ENCODE data around the gene C2CD3. TPM values are rescaled to one million over a fixed set of nuclear protein-coding genes. Genes with fewer than 3 reads are reported as not detected.

C2CD3 gene
- total and polyA plus RNA-seq, 9 of the 15 experiments (the other 6 are each of a cell fraction or from before 2014, with no cell fraction given) = 4.4 to 20.2 (median 15.4) TPM

GRCh38 chr11:74010306-74011300 lies 160.2 kb downstream of the C2CD3 start (continued):
- TF ChIP-seq ELK1 (CRISPR knock-in tag; IDR thresholded peaks at IDR 0.05) (no peak), FOXA1 (IDR thresholded peaks at IDR 0.05; ENCODE audit: borderline replicate concordance) (no peak), L3MBTL2 (IDR thresholded peaks at IDR 0.05) (peak; percentile 12; the same call in 1 of the 2 replicates), ZNF551 (CRISPR knock-in tag; IDR thresholded peaks at IDR 0.05) (no peak), ETV5 (CRISPR knock-in tag; IDR thresholded peaks at IDR 0.05; ENCODE audit: low read depth) (peak; percentile 65; the same call in 1 of the 2 replicates), SOX6 (IDR thresholded peaks at IDR 0.05) (no peak), NFE2 (IDR thresholded peaks at IDR 0.05; ENCODE audit: low read depth) (no peak), ZNF592 (IDR thresholded peaks at IDR 0.05) (peak; percentile 44; the same call in 1 of the 2 replicates), ZNF695 (CRISPR knock-in tag; IDR thresholded peaks at IDR 0.05) (no peak), SPI1 (IDR thresholded peaks at IDR 0.05; ENCODE audit: borderline replicate concordance, low read depth, low read length) (peak; percentile 91), POLR2AphosphoS5 (IDR thresholded peaks at IDR 0.05; ENCODE audit: control insufficient read depth, insufficient read depth, low read depth, low read length) (0 out of 2 replicates have a peak, but pooled peaks have one; percentile 23), CXXC5 (CRISPR knock-in tag; IDR thresholded peaks at IDR 0.05) (no peak), REST (IDR thresholded peaks at IDR 0.05; ENCODE audit: borderline replicate concordance) (no peak), REST (CRISPR knock-in tag; IDR thresholded peaks at IDR 0.05; ENCODE audit: low read depth) (no peak)
